HT1080 (cell line): ENCODE results near the gene SF3B1. TPM values are rescaled to one million over a fixed set of nuclear protein-coding genes. Genes with fewer than 3 reads are reported as not detected.
"Not testable (repeated sequence)": the region's sequence is repeated elsewhere in the genome, so short reads cannot be mapped to it uniquely, and the experiment has no call there.

Experiments
- DNase-seq: peaks from one replicate; pipeline ENCODE4 v3.0.0-alpha.2; 2015; ENCODE audit warnings: low read depth
- total RNA-seq: library from RNA; depleted of rRNA; stranded (reverse); fragments of >200 nt; shearing (Covaris generic); gene quantifications from 2 replicates; pipeline ENCODE4 v1.2.3, GENCODE V29; 2014

Gene SF3B1
- total RNA-seq, 1 experiment from 2014 or later, result 168 TPM

DNA sequence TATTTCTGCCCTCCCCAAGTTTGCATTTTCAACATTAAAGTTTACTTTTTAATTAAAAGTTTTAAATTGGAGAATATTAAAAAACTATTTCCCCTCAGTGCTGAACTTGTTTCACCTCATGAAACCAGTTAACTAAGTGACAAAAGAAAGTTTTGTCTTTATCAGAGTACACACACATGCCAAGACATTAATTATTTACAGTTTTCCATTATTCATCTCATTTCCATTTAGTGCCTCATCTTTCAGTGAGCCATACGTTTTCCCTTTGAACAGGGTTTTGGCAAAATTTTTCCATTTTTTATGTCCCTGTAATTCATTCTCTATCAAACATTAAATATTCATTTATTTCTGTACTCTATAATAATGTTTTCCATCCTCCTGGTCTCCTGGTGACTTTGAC is 53.2 kb downstream of the SF3B1 start:
- DNase-seq, result no peak

DNA sequence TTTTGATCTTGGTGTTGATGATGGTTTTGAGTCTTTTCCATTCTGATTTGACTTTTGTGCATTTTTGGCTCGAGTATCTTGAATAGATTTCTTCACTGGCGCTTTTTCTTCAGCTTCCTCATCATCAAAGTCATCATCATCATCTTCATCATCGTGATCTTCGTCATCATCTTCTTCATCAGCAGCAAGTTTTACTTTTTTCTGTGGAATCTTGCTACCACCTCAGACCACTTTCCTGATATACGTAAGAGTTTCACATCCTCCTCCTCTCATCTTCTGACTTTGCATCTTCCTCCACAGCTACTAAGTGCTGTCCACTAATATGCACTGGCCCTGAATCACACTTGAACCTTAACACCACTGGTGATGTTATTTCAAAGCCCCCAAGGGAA is 54.9 kb downstream of the SF3B1 start:
- not testable (repeated sequence) for DNase-seq

DNA sequence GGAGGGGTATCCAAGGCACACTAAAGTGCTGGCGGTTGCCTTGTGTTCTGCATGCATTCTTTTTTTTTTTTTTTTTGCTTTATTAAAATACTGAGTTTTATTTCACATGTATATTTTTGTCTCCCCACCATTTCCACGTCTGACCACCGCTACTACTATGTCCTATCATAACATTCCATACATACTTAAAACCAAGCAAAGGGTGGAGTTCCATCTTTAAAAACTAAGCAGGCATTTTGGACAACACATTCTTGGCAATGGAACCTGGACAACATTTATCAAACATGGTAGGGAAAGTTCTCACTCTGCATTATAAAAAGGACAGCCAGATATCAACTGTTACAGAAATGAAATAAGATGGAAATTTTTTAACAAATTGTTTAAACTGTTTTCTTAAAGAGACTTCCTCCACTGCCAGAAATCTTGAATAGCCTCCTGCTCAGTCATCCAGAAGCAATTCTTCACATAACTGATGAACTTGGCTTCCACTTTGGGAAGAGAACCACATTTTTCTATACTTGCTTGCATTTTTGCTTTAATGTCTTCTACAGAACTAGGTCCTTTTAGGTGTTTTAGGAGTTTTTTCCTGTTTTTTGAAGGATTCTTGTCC is 55.4 kb downstream of the SF3B1 start:
- not testable (repeated sequence) for DNase-seq

DNA sequence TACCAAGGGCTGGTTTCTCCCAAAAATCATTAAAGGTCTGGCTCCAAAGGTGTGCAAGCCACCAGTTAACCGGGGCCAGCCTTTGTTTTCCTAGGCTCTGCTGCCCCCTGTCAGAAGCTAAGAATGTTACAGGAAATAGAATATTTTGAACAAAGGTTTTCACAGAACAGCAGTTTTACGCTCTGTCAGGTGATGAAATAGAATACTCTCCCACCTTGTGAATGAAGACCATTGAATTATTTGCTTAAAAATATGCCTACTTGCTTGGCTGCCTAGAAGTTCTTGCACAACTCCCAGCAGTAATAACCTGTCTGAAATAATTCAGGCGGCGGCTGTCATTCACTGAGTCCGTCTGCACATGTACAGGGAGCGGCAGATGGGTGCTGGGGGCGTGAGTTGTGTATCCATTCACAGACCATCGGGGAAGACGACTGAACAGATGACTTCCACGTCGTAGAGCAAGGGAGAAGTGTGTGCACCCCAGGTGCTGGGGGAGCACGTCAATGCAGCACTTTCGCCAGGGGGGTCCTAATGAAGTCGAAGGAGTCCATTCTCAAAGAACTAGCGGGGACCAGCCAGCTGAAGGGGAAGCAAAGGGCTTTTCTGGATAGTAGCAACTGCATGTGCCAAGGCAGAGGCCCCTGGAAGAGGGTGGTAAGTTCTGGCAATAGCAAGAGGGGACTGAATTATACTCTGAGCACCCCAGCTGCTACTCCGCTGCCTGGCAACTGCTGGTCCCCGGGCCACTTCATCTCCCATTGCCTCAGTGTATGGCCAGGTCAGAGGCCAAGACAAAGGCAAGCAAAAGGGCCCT is 56.1 kb downstream of the SF3B1 start:
- peak; percentile 31 for DNase-seq

DNA sequence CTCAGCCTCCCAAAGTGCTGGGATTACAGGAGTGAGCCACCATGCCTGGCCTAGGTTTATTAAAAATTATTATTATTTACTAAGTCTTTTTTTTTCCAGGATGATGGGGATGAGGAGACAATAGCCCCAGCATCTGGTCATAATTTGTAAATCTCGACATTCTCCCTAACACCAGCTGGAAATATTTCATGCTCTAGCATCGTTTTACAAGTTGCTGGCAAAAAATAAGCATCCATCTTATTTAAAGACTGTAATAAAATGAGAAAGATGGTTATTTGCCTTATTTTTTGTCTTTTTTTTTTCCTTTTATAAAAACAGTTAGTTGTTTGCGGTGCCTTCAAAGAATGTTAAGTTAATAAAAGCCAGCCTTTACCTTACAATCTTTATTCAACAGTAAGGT is 56.7 kb downstream of the SF3B1 start:
- DNase-seq, result no peak

DNA sequence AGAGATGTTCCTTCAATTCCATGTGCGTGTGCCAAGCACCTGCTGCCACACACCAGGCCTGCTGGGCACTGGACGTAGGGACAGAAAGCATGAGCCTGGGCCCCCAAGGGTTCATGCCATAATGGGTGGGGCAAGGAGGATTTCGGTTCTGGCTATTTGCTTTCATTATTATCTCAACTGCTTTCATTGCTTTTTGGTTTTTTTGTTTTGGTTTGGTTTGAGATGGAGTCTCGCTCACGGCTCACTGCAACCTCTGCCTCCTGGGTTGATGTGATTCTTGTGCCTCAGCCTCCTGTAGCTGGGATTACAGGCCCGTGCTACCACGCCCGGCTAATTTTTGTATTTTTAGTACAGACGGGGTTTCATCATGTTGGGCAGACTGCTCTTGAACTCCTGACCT is 57.2 kb downstream of the SF3B1 start:
- no peak for DNase-seq

DNA sequence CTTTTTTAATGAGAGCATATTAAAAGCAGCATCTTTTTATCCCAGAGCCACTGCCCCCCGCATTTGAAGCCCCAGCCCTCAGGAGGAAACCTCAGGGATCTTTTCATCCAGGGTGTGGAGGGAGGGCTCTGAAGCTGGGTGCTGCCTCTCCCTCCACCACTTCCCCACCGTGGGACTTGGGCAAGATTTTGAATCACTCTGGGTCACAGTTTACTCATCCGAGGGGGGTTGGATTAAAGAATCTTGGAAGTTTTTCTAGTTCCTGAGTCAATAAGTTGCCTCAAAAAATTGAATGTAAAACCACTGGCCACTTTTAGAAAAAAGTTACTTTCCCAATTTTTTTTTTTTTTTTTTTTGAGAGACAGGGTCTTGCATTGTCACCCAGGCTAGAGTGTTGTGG is 62.2 kb downstream of the SF3B1 start:
- peak; percentile 28 for DNase-seq

DNA sequence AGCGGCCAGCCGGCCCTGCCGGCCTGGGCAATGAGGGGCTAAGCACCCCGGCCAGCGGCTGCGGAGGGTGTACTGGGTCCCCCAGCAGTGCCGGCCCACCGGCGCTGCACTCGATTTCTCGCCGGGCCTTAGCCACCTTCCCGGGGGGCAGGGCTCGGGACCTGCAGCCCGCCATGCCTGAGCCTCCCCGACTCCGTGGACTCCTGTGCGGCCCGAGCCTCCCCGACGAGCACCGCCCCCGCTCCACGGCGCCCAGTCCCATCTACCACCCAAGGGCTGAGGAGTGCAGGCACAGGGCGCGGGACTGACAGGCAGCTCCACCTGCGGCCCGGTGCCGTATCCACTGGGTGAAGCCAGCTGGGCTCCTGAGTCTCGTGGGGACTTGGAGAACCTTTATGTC is 64.2 kb downstream of the SF3B1 start:
- not testable (repeated sequence) for DNase-seq

DNA sequence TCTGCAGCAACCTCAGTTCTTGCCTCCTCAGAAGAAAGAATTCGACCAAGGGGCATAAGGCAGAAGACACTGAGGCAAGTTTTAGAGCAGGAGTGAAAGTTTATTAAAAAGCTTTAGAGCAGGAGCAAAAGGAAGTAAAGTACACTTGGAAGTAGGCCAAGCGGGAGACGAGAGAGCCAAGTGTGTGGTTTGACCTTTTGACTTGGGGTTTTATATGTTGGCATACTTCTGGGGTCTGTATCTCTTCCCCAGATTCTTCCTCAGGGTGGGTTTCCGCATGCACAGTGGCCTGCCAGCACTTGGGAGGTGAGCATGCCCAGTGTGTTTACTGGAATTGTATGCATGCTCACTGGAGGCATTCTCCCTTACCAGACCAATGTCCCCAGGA is 64.9 kb downstream of the SF3B1 start:
- no peak for DNase-seq

DNA sequence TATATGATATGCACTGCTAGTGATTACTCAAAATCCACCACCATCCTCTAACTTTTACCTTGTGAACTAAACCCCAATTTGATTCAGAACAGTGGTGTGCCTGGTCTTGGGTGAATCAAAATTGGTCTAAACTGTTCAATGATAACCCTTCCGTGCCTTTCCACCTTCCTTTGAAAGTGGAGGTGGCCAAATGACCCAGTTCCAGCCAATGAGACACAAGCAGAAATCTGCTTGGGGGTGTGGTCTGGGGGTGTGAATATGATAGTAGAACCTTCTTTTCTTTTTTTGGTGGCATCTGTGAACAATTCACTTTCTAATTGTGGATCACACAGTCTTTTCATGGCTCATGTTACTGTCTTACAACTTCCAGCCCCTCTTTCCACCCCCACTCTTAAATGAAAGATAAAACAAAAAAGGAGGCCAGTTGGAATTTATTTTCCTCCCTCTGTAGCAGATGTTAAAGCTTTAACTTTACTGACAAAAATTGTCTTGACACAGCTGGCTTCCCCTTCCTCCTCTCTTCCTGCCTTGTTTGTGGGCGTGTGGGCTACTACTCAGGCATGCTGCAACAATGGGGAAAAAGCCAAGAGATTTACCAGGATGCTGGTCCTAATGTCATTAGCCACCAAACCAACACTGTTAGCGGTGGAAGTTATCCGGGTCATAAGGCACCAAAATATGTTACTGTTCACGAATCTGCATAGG is 65.4 kb downstream of the SF3B1 start:
- no peak for DNase-seq

DNA sequence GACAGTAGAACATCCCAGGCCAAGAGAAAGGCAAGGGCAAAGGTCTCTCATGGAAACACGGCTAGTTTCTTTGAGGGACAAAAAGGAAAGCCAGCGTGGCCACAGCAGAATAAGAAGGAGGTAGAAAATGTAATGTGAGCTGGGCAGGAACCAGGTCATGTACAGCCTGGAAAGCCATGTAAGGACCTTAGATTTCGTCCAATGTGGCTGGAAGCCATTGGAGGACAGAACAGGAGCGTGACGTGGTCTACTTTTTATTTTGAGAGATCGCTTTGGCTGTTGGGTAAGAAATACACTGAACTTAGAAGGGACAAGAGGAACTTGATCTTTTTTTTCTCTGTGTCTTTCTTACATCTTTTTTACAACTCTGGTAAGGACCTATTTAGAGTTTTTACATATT is 66.4 kb downstream of the SF3B1 start:
- DNase-seq, result no peak

DNA sequence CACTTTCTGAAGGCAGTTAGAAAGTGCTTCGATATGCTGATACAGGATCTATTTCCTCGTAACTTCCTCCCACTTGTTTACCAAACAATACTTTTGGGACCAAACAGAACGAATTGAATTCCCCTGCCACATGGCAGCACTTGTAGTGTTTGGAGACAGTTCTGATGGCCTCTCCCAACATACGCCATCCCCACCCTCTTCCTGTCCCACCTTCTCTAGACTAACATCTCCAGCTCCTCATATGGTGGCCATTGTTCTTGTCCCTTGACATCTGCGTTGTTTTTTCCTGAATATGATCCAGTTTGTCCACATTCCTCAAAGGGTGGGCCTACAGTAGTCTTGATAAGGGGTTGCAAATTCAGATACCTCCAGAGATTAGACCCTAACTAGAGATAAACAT is 70.8 kb downstream of the SF3B1 start:
- DNase-seq, result no peak

DNA sequence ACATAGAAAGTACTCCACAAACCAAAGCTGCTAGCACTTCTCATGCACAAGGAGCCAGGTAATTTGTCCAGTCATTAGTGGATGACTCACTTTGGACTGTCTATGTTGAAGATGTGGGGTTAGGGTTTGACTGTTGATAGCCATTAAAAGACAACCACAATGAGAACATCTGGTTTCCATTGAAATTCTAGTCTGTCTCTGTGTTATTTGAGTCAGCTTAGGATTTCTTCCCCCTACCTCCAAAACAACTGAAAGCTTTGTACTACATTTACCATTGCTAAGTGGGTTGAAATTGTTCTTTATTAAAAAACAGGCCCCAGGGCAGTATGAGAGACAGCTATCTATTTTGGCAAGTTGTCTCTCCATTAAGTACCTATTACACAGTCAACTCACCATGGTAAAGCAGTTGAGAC is 74.1 kb downstream of the SF3B1 start:
- peak; percentile 61 for DNase-seq

DNA sequence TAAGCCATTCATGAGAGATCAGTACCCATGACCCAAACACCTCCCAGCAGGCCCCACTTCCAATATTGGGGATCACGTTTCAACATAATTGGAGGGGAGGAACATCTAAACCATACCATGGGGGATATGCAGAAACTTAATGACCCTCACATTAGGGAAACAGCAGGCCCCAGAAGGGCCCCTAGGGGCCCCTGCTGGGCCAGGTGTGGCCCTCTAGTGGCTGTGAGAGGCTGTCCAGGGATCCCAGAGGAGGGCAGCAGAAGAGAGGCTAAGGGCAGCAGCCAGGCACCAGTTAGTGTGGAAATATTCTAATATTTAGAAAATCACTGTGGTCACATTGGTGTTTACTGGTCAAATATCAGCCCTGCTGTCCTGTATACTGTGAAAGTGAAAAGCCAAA is 75.0 kb downstream of the SF3B1 start:
- DNase-seq, result no peak

DNA sequence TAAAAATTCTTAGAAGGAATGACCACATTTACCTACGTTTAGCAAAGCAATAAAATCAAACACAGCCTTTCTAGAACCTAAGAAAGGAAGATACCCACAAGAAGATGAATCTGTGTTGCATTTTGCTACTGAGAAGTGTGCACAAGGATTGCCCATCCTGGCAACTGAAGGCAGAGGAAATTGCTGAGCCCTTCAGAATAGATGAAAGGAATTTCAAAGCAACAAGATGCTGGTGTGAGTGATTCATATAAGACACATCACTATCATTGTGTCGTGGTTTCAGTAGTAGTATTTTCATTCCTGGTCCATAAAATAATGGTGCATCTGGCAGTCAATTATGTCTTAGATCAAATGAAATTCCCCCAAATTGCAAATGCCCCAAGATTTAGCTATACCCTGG is 75.9 kb downstream of the SF3B1 start:
- DNase-seq, result peak; percentile 51

DNA sequence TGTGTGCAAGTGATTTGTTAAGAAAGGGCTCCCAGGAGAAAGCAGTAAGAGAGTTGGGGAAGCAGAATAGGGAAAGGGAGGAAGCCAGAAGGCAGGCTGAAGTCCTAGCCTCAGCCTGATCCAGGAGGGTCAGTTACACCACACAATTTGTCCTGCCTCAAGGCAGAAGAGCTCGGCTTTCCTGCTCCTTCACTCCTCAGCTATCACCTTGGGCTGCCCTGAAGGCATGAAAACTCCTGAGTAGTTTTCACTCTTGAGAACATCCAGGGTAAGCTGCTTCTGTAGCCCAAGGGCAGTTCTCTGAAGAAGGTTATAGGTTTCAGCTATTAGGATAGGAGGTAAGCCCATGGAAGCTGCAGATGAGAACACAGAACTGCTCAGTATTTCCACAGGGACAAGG is 76.8 kb downstream of the SF3B1 start:
- DNase-seq, result no peak

DNA sequence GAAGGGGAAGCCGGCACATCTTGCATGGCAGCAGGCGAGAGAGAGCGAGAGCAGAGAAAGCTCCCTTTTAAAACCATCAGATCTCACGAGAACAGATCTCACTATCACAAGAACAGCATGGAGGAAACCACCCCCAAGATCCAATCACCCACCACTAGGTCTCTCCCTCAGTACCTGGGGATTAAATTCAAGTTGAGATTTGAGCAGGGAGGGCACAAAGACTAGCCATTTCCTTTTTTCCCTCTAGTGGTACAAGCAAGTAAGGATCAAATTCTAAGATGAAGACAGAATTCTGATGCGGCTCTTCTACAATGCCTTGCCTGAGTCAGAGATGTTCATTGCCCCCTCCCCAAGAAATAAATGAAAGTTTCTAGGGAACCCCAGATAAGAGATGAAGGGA is 78.7 kb downstream of the SF3B1 start:
- peak; percentile 16 for DNase-seq

DNA sequence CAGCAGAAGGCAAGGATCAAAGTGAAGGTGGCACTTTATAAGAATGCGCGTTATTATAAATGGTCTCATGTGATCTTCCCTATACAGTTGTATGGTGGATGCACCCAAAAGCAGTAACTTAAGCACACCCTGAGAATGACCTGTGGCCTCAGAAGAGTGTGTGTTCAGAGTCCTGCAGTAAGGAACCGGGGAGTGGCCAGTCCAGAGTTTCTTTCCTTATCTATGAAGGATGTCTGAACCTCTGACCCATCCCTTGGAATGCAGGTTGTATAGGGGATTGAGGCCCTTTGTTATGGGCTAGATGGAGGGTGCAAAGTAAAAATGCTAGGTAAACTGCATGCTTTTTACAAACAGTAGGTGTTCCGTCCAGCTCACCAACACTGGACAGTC is 80.7 kb downstream of the SF3B1 start:
- no peak for DNase-seq

DNA sequence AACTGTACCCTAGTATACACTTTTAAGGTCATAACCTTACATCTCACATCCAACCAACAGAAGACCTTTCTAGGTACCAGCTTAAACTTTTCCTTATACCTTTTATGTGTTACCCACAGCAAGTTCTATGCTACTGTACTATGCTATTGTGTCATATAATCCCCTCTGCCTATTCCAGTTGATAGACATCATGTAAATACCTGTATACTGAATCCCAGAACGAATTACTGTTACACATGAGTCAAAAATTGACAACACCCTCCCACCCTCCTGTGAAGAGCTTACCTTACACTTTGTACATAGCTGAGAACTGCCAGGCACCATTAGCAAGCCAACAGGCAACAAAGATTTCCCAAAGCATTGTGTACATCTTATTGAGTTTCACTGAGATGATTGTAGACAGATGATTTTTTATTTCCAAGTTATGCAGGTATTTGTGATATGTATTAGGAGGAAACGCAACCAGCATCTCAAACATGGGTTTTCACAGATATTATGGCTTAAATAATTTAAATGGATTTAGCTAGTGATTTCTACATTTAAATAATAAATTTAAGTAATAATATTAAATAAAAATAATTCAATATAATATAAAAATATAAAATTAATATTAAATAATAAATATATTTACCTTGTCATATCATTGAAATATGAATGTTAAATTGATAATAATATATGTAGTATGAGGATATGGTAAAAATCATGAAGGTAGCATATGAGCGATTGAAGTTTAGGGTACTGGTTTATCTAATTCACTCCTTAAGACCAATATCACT is 81.2 kb downstream of the SF3B1 start:
- DNase-seq, result no peak

DNA sequence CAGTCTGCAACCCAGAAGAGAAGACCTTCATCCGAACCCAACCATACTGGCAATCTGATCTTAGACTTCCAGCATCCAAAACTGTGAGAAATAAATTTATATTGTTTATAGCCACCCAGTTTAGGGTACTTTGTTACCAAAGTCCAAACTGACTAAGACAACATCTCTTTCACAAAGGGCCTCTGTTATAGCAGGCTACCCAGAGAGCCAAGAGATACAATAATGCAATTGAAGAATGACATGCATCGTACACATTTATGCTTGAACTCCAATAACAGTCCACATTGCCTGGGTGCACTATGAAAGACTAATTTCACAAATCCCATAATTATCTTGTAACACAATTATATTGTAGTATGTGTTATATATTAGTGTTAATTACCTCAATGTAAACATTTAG is 85.1 kb downstream of the SF3B1 start:
- no peak for DNase-seq

DNA sequence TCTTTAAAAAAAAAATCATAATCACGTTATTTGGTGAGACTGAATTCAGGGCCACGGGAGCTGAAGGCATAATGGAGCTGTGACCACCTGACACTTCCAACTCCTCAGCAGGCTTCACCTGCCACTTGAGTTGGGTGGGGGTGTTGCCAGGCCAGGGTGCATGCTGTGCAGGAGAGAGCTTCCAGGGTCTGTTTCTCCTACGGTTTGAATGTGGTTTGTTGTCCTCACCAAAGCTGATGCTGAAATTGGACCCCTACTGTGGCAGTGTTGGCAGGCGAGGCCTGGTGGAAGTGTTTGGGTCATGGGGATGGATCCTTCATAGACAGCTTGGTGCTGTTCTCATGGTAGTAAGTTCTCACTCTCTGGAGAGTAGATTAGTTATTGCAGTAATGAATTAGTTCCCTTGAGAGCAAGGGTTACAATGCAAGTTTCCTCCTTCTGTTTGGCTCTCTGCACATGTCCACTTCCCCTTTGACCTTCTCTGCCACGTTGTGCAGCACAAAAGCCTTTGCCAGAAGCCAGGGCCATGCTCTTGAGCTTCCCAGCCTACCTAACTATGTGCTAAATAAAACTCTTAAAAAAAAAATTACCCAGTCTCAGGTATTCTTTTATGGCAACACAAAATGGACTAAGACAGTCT is 86.0 kb downstream of the SF3B1 start:
- DNase-seq, result no peak
